ENCODE results near the gene DFFB. TPM values are rescaled to one million over a fixed set of nuclear protein-coding genes. Genes with fewer than 3 reads are reported as not detected.

The DFFB gene
- total RNA-seq, 2 experiments from 2014 or later, result 9.0 to 9.5 TPM

DNA sequence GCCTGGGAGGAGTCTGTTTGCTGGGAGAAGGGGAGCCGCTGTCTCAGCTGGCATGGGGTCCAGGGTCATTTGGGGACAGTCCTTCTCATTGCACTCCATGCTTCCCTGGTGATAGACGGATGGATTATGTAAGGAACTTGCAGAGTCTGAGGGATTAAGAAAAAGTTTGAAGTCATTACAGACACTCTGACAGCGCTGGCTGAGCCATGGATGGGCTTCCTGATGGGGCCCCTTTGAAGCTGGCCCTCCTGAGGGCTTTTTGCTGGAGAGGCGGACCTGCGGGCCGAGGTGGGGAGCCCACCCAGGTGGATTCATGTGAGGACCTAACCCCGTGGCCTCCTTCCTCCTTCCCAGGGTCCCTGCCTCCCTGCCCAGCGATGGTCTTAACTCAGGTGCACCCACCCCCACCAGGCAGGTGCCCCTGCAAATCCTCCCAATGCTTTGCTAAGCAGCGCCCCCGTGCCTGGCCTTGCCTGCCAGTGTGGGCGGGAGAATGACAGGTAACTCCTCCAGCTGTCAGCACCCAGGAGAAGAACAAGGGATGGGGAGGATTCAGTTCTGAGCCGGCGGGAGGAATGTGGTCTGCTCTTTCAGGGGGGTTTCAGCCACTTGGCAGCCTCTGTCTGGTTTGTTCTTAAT is 67.0 kb downstream of the DFFB start:
- H3K27me3 Mint-ChIP-seq, result no peaks in the 10 kb centered on the region
- ChIA-PET CTCF (no interaction called here), POLR2A (no interaction called here)
- H3K27ac Mint-ChIP-seq, result no peak overlapping the region
- peaks cover under 1% of the 10 kb centered on the region for H3K9me3 Mint-ChIP-seq
- no peak for DNase-seq
- H3K4me1 Mint-ChIP-seq, result peaks cover 15% of the 10 kb centered on the region
- no peaks in the 10 kb centered on the region for H3K36me3 Mint-ChIP-seq (ENCODE audit: low read depth)
- H3K4me3 Mint-ChIP-seq, result no peak overlapping the region

DNA sequence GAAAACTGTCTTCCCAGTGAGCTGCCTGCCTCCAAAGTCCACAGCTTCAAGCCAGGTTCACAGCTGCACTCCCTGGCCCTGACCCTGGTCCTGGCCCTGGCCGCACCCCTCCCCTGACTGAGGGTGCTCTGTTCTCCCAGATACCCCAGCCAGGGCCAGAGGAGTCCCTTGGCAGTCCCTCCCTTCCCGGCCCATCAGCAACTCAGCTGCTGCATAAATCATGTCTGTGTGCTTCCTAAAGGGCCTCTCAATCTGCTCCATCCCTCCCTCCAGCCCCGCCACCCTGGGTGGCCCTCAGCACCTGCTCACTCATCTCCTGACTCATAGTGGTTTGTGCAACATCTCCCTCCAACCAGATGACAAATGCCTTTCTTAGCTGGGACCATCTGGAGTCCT is 67.5 kb downstream of the DFFB start:
- Mint-ChIP-seq H3K4me1 (peaks cover 15% of the 10 kb centered on the region), H3K4me3 (no peak overlapping the region), H3K27ac (no peak overlapping the region), H3K36me3 (ENCODE audit: low read depth) (no peaks in the 10 kb centered on the region), H3K27me3 (no peaks in the 10 kb centered on the region), H3K9me3 (peaks cover 4% of the 10 kb centered on the region)
- CTCF ChIA-PET, result no interaction called here
- POLR2A ChIA-PET, result no interaction called here
- DNase-seq, result no peak

- Mint-ChIP-seq H3K9me3 (peaks cover 7% of the 10 kb centered on the region), H3K36me3 (ENCODE audit: low read depth) (peaks cover 2% of the 10 kb centered on the region), H3K4me3 (no peak overlapping the region), H3K27ac (no peak overlapping the region), H3K4me1 (peaks cover 17% of the 10 kb centered on the region), H3K27me3 (no peaks in the 10 kb centered on the region)
- no peak for DNase-seq
- ChIA-PET POLR2A (no interaction called here), CTCF (no interaction called here)
Measured at GRCh38 chr1:3925256-3925655, 68.0 kb downstream of the DFFB start.

GRCh38 chr1:3925762-3926161 is 68.5 kb downstream of the DFFB start:
- Mint-ChIP-seq H3K9me3 (peaks cover 10% of the 10 kb centered on the region), H3K4me3 (no peak overlapping the region), H3K4me1 (peaks cover 19% of the 10 kb centered on the region), H3K27ac (no peak overlapping the region), H3K36me3 (ENCODE audit: low read depth) (peaks cover 4% of the 10 kb centered on the region), H3K27me3 (no peaks in the 10 kb centered on the region)
- ChIA-PET CTCF (no interaction called here), POLR2A (no interaction called here)
- DNase-seq, result no peak

- Mint-ChIP-seq H3K36me3 (ENCODE audit: low read depth) (peaks cover 4% of the 10 kb centered on the region), H3K9me3 (peaks cover 10% of the 10 kb centered on the region), H3K4me3 (no peak overlapping the region), H3K27ac (no peak overlapping the region), H3K4me1 (peaks cover 14% of the 10 kb centered on the region), H3K27me3 (no peaks in the 10 kb centered on the region)
- DNase-seq, result no peak
- ChIA-PET POLR2A (no interaction called here), CTCF (interaction anchor here (0.6 kb wide), 1 partner anchor 13 kb away, joined by 3 read pairs; no protein-coding TSS in a partner anchor)
Measured at GRCh38 chr1:3926956-3927355, 69.7 kb downstream of the DFFB start.

GRCh38 chr1:3928586-3928985 is 71.3 kb downstream of the DFFB start:
- H3K27me3 Mint-ChIP-seq, result no peaks in the 10 kb centered on the region
- no peak for DNase-seq
- peaks cover 4% of the 10 kb centered on the region for H3K36me3 Mint-ChIP-seq (ENCODE audit: low read depth)
- peaks cover 4% of the 10 kb centered on the region for H3K4me1 Mint-ChIP-seq
- H3K4me3 Mint-ChIP-seq, result no peak overlapping the region
- ChIA-PET CTCF (no interaction called here), POLR2A (no interaction called here)
- H3K9me3 Mint-ChIP-seq, result peaks cover 10% of the 10 kb centered on the region
- H3K27ac Mint-ChIP-seq, result no peak overlapping the region

GRCh38 chr1:3929126-3929525 is 71.8 kb downstream of the DFFB start:
- H3K36me3 Mint-ChIP-seq (ENCODE audit: low read depth), result peaks cover 4% of the 10 kb centered on the region
- ChIA-PET POLR2A (no interaction called here), CTCF (no interaction called here)
- no peak overlapping the region for H3K4me3 Mint-ChIP-seq
- no peak overlapping the region for H3K27ac Mint-ChIP-seq
- peaks cover 4% of the 10 kb centered on the region for H3K4me1 Mint-ChIP-seq
- no peaks in the 10 kb centered on the region for H3K27me3 Mint-ChIP-seq
- peaks cover 10% of the 10 kb centered on the region for H3K9me3 Mint-ChIP-seq
- no peak for DNase-seq

DNA sequence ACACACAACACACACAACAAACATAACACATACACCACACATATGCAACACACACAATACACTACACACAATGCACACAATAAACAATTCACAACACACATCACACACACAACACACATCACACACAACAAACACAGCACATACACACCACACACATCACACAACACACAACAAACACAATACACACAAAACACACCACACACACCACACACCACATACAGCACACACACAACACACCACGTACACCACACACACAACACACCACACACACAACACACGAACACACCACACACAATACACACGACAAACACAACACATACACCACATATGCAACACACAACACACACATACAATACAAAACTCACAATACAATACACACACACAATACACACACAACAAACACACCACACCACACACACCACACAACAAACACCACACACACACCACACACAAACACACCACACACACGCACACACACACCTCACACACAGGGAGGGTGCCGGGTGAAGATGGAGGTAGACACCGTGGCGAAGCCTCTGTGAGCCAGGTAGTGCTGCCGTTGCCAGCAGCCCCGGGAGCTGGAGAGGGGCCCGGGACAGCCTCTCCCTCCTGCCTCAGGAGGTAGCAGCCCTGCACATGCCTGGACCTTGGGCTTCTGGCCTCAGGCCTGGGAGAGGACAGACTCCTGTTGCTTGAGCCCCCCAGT is 73.2 kb downstream of the DFFB start:
- peaks cover 4% of the 10 kb centered on the region for H3K4me1 Mint-ChIP-seq
- CTCF ChIA-PET, result no interaction called here

DNA sequence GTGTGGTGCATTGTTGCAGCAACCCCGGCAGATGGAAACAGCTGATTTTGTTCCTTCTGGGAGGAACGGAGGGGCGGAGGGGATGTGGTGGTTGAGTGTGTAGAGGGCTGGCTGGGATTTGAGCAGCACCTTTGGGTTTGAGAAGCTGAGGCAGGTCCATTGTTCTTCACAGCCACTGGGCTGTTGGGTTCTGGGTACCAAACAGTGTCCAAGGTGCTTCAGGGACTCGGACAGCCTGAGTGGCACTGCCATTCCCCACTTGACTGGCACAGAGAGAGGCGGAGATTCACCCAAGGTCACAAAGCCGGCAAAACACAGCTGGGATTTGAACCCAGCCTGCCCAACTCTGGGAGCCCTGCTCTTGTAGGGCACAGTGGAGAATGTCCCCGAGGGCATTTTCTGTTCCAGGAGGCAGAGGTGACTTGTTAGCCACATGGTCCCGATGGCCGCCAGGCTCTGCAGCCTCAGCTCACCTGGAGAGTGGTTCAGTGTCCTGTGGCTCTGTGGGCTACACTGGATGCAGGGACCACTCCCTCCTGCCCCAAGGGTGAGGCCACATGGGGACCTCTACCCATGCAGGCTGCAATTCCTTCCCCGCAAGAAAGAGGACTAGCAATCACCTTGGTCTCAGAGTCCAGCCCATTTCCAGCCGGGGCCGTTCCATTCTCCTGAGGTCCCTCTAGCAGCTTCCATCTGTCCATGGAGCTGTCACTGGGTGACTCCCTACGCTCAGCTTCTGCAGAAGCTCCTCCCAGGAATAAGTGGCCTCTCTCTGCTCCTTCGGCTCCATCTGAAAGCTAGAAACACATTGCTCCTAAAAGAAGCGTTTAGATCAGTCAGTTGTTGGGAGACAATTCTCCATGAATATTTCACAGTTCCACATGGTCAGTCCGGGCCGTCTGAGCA is 74.0 kb downstream of the DFFB start:
- CTCF ChIA-PET, result no interaction called here
- Mint-ChIP-seq H3K27ac (no peak overlapping the region), H3K4me3 (no peak overlapping the region), H3K4me1 (peaks cover 4% of the 10 kb centered on the region), H3K36me3 (ENCODE audit: low read depth) (peaks cover 4% of the 10 kb centered on the region), H3K27me3 (no peaks in the 10 kb centered on the region), H3K9me3 (peaks cover 10% of the 10 kb centered on the region)
- POLR2A ChIA-PET, result no interaction called here
- no peak for DNase-seq

More for the DNA sequence above, 73.2 kb downstream of the DFFB start:
- Mint-ChIP-seq H3K27me3 (no peaks in the 10 kb centered on the region), H3K36me3 (ENCODE audit: low read depth) (peaks cover 4% of the 10 kb centered on the region), H3K27ac (no peak overlapping the region), H3K9me3 (peaks cover 10% of the 10 kb centered on the region), H3K4me3 (no peak overlapping the region)
- POLR2A ChIA-PET, result no interaction called here
- DNase-seq, result no peak

- peaks cover 4% of the 10 kb centered on the region for H3K36me3 Mint-ChIP-seq (ENCODE audit: low read depth)
- no peaks in the 10 kb centered on the region for H3K27me3 Mint-ChIP-seq
- no peak for DNase-seq
- ChIA-PET POLR2A (interaction anchor here (0.7 kb wide), 1 partner anchor 46 kb away, joined by 3 read pairs; no protein-coding TSS in a partner anchor), CTCF (no interaction called here)
- no peak overlapping the region for H3K27ac Mint-ChIP-seq
- H3K4me1 Mint-ChIP-seq, result peaks cover 4% of the 10 kb centered on the region
- H3K9me3 Mint-ChIP-seq, result peaks cover 10% of the 10 kb centered on the region
- H3K4me3 Mint-ChIP-seq, result no peak overlapping the region
Measured at GRCh38 chr1:3932156-3932919, 75.1 kb downstream of the DFFB start.

Data from activated CD4-positive, alpha-beta memory T cell treated with anti-CD3 and anti-CD28 coated beads, Interleukin-2, amount 10 ng/mL, durations not matched to agents 7 days and 5 days (primary cell).